NCI-H2107 treated with DMSO at 0.1 percent for 48 hours (cell line): ENCODE results near the gene DDX4.
"Not testable (repeated sequence)": the region's sequence is repeated elsewhere in the genome, so short reads cannot be mapped to it uniquely, and the experiment has no call there.

Experiments
- DNase-seq: peaks from one replicate; lab custom pipeline; 2025; ENCODE audit not compliant: unreplicated experiment; lab: John Stamatoyannopoulos, UW

Gene DDX4

DNA sequence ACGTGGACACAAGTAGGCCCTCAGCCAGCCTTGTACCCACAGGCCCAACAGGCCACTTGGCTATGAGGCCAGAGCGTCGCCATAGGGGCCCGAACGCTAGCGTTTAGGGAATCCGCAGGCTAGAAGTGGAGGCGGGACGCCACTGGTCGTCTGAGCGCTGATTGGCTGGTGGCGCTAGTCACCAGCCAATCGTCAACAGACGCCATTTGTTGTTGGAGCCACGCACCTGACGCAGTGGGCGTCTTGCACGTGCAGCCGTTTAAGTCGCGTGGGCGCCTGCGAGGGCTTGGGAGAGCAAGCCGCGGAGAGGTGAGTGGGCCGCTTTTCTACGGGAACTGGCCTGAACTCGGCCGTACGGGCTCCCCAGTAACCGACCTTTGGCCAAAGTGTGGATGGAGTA, at the start of gene DDX4:
Gene DDX4, plus strand, starts transcription at position 269 of the 400 bp plus-strand sequence. CDS start 903 bp downstream, outside the sequence.
- no peak for DNase-seq

- peak; percentile 3 for DNase-seq
Observed at GRCh38 chr5:55691265-55692105, 46.4 kb upstream of the DDX4 start.

GRCh38 chr5:55692106-55692417, 45.8 kb upstream of the DDX4 start:
- DNase-seq, result no peak

DNA sequence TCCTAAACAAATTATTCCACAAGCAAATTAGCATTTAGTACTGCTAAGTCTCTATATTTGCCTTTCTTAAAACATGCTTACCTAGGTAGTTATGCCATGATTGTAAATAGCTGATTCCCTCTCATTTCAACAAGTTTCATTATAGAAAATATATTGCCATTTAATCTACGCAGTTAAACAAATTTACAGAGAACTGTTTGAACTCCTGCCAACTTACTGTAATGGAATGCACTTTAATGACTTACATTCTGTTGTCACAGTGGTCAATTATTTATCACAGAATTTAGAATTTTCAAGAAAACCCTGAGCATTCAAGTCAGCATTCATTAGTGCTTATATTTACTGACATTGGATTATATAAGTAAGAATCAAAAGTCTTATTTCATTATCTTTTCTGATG, 45.4 kb upstream of the DDX4 start:
- no peak for DNase-seq

- DNase-seq, result no peak
Observed at GRCh38 chr5:55694152-55694830, 43.6 kb upstream of the DDX4 start.

DNA sequence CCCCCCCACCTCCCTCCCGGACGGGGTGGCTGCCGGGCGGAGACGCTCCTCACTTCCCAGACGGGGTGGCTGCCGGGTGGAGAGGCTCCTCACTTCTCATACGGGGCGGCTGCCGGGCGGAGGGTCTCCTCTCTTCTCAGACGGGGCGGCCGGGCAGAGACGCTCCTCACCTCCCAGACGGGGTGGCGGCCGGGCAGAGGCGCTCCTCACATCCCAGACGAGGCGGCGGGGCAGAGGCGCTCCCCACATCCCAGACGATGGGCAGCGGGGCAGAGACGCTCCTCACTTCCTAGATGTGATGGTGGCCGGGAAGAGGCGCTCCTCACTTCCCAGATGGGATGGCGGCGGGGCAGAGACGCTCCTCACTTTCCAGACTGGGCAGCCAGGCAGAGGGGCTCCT, 41.2 kb upstream of the DDX4 start:
- not testable (repeated sequence) for DNase-seq

- no peak for DNase-seq
Observed at GRCh38 chr5:55699041-55699688, 38.7 kb upstream of the DDX4 start.

DNA sequence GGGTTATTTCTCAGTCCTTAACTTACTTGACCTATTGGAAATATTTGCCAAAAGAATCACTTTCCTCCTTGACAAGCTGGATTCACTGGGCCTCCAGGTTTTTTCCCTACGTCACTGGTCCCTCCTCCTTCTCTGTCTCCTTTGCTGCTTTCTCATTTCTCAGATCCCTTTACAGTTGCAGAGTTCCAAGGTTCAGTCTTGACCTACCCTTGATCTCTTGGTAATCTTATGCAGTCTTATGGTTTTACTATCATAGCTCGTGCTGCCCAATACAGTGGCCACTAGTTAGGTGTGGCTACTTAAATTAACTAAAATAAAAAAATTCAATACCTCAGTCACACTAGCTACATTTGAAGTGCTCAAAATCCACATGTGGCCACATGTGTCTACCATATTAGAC, 37.1 kb upstream of the DDX4 start:
- DNase-seq, result no peak

DNA sequence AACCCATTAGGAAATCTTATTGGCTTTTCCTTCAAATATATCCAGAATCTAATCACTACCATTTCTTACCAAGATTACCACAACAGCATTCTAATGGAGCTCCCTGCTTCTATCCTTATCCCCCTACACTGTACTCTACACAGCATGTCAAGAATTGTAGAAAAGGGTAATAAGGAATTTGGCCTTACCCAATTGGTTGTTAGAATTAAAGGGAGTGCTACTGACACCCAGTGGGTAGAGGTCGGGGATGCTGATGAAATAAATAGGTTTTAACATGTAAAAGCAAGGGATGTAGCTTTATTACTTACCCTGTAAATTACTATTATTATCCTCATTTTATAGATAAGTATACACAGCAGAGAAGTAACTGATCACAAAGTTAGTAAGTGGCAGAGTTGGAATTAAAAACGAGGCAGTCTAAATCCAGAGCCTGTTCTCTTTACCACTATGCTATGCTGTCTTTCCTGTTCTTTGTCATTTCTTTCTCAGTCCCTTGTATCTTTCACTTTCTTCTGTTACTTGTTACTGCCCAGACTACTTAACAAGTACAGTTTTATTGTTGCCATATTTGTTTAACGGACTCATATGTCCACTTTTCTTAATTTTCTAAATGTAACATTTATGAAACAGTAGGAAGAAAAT, 36.3 kb upstream of the DDX4 start:
- no peak for DNase-seq

DNA sequence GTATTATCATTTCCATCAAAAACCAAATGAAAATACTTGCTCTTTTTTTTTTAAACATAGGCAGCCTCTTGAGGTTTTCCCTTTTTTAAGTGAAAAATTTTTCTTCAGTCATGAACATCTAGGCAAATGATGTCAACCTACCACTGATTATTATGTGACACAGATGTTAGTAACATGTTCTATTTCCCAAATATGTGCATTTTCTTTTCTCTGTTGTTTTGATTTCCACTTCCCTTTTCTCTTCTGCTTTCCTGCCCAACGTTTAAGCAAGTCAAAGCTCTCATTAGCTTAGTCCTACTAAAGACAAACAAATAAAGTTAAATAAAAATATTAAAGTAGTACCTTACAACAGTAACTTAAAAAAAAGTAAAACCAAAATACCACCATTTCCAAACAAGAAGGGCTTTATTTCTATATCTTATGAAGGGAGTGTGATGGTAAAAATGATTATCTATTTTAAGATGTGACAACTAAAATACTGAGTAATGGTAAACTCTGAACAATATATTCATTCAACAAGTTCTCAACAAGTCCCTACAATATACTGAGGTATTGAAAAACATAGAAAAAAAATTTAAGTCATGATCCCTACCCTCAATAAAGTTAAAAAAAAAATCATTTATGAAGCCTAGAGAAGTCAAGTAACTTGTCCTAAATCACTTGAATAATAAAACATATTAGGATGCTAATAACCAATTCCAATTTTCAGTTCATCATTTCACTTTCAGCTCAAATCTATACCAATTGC, 35.1 kb upstream of the DDX4 start:
- no peak for DNase-seq

- DNase-seq, result no peak
Observed at GRCh38 chr5:55706230-55706629, 31.6 kb upstream of the DDX4 start.

- no peak for DNase-seq
Observed at GRCh38 chr5:55708732-55709131, 29.1 kb upstream of the DDX4 start.

DNA sequence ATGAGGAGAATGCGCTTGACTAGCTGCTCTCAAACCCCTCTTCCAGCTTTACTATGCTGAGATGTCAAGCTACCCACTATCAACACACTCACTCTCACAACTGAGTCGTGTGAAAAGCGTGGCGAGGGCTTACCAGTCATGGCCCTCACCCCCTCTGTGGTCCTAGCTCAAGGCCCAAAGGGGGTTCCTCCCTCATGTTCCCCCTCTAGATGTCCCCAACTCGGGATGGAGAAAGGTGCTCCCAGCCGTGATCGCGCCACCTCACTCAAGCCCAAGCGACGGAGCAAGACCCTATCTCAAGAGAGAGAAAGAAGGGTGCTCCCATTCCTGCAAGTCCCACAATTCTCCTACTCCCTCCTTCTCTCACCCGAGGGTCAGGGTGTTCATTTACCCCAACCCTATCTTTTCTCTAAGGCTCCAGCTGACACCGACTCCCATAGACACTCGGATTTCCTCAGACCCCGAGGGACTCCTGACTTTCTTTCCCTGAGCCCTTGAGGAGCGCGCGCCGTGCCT, 26.3 kb upstream of the DDX4 start:
- DNase-seq, result no peak

DNA sequence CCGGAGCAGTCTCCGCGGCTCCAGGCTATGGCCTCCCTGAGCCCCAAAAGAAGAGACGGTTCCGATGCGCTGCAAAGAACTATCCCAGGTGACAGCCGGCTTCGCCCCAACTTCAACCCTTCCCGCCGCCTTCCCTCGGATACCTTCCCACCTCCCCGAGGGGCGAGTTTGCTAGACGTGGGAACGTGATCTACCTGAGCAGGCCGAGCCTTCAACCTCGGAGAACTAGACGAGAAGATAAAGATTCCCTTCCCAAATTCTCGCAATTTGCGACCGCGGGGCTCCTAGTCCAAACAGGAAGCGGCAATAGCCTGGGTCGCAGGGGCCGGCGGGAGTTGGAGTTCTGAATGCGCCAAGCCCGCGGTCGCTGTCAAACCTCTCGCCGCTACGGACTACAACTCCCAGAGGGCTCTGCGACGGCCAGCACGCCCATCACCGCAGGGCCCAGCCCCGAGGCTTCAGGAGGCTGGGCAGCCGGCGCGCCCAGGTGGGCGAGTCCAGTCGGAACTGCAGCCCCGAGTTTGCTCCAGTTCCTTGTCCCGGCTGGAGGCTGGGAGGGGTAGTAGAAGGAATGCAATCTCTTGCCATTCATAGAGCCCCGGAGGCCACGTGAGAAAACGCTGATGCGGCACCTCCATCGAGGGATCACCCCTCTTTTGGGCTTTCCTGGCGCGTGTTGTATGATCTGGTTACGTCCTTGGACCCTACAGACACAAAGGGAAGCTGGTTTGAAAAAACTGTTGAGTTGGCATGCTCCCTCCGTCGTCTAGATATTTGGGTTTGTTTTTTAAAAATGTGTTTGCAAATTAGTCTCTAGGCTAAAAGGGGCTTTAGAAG, 25.6 kb upstream of the DDX4 start, which contains the start of gene SLC38A9:
Gene SLC38A9, minus strand, starts transcription at position 302 of the 837 bp plus-strand sequence. CDS start 14,366 bp downstream, outside the sequence.
- DNase-seq, result peak; percentile 79

GRCh38 chr5:55713871-55714270, 24.0 kb upstream of the DDX4 start:
- no peak for DNase-seq

- DNase-seq, result no peak
Observed at GRCh38 chr5:55714339-55714738, 23.5 kb upstream of the DDX4 start.

- no peak for DNase-seq
Observed at GRCh38 chr5:55714749-55715148, 23.1 kb upstream of the DDX4 start.

DNA sequence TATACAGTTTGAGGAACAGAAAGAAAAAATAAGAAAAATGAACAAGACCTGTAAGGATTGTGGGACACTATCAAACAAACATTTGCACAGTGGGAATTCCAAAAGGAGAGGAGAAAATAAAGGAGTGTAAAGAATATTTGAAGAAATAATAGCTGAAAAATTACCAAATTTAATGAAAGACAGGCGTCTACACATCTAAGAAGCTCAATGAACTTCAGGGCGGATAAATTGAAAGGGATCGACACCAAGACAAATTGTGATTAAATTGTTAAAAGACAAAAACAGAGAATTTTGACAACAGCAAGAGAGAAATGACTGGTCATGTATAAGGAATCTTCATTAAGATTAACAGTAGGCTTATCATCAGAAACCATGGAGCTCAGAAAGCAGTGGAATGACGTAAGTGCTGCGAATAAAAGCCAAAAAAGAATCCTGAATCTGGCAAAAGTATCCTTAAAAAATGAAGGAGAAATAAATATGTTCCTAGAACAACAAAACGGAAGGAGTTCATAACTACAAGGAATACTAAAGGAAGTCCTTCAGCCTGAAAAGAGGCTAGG, 22.3 kb upstream of the DDX4 start:
- DNase-seq, result no peak

DNA sequence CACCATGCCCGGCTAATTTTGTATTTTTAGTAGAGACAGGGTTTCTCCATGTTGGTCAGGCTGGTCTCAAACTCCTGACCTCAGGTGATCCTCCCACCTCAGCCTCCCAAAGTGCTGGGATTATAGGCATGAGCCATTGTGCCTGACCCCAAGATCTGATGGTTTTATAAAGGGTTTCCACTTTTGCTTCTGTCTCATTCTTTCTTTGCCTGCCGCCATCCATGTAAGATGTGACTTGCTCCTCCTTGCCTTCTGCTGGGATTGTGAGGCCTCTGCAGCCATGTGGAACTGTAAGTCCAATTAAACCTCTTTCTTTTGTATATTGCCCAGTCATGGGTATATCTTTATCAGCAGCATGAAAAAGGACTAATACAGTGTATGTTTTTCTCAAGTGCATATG, 18.8 kb upstream of the DDX4 start:
- not testable (repeated sequence) for DNase-seq
